GM12891 (cell line): ENCODE measurements around the gene LRP1.

Source experiments
- POLR2AphosphoS5 ChIP-seq: IDR thresholded peaks from 2 replicates; pipeline ENCODE4 v1.6.1; 2011; ENCODE audit warnings: low read depth, low read length, control low read depth
- TAF1 ChIP-seq: IDR thresholded peaks from 2 replicates; pipeline ENCODE4 v1.6.1; 2011; ENCODE audit warnings: low read depth, low read length, control low read depth

DNA sequence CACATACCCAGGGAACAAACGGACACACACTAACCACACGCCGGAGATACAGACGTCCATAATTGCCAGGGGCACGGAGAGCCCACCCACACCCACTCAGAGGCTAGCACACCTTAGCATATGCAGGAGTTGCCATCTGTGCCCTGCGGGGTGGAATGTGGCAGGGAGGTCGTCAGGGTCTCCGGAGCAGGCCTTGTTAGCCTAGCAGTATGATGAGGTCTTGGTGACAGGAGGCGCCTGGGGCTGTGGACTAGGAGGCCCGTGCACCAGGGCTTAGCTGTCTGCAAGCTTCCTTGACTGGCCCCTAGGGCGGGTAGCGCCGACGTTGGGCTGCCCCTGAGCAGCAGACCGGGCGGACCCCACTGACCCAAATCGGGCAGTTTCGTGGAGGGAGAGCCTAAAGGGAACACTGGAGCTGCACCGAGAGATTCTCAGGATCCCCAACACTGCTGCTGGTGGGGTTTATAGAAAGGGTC is 112.7 kb downstream of the LRP1 start:
- no peak for TF ChIP-seq TAF1
- TF ChIP-seq POLR2AphosphoS5: no peak
